Measurements from ENCODE around the gene GZMB.
A peak's percentile ranks its signal among the peaks of the same experiment; 100 is the strongest.

Gene GZMB

GRCh38 chr14:24607081-24607480, 26.9 kb downstream of the GZMB start:
- ATAC-seq, result no peak
- no peak for TF ChIP-seq ZNF70 (CRISPR knock-in tag; IDR thresholded peaks at IDR 0.05)
- no peak for TF ChIP-seq PPARA (CRISPR knock-in tag; IDR thresholded peaks at IDR 0.05; ENCODE audit: borderline replicate concordance)
- no peak for TF ChIP-seq TSHZ2 (CRISPR knock-in tag; IDR thresholded peaks at IDR 0.05)
- TF ChIP-seq OSR1 (CRISPR knock-in tag; IDR thresholded peaks at IDR 0.05), result no peak
- no peak for TF ChIP-seq GLIS3 (CRISPR knock-in tag; IDR thresholded peaks at IDR 0.05)
- TF ChIP-seq ZNF8 (CRISPR knock-in tag; IDR thresholded peaks at IDR 0.05), result no peak

- no peak for ATAC-seq
- TF ChIP-seq OSR1 (CRISPR knock-in tag; IDR thresholded peaks at IDR 0.05) (no peak), CSDC2 (CRISPR knock-in tag; IDR thresholded peaks at IDR 0.05) (no peak), CREB5 (CRISPR knock-in tag; IDR thresholded peaks at IDR 0.05; ENCODE audit: low read depth) (no peak), PATZ1 (CRISPR knock-in tag; IDR thresholded peaks at IDR 0.05; ENCODE audit: borderline replicate concordance) (no peak), ZNF565 (CRISPR knock-in tag; conservative IDR thresholded peaks at IDR 0.05; ENCODE audit: low read depth) (no peak), ZNF8 (CRISPR knock-in tag; IDR thresholded peaks at IDR 0.05) (no peak)
These were observed 27.7 kb downstream of the GZMB start for GRCh38 chr14:24606297-24606696.

- TF ChIP-seq TOX (CRISPR knock-in tag; IDR thresholded peaks at IDR 0.05; ENCODE audit: borderline replicate concordance) (no peak), POU6F1 (CRISPR knock-in tag; IDR thresholded peaks at IDR 0.05; ENCODE audit: borderline replicate concordance, low read depth) (no peak), CSDC2 (CRISPR knock-in tag; IDR thresholded peaks at IDR 0.05) (no peak), GLIS3 (CRISPR knock-in tag; IDR thresholded peaks at IDR 0.05) (no peak), ZNF565 (CRISPR knock-in tag; conservative IDR thresholded peaks at IDR 0.05; ENCODE audit: low read depth) (no peak), ZFP30 (CRISPR knock-in tag; IDR thresholded peaks at IDR 0.05) (no peak), ZNF70 (CRISPR knock-in tag; IDR thresholded peaks at IDR 0.05) (no peak), ARNTL (CRISPR knock-in tag; IDR thresholded peaks at IDR 0.05; ENCODE audit: borderline replicate concordance, low read depth) (no peak)
- peak; percentile 93 for ATAC-seq
These were observed 28.4 kb downstream of the GZMB start for GRCh38 chr14:24605435-24606190.

- no peak for ATAC-seq
- TF ChIP-seq ESRRG (CRISPR knock-in tag; IDR thresholded peaks at IDR 0.05) (no peak), GLIS3 (CRISPR knock-in tag; IDR thresholded peaks at IDR 0.05) (no peak), CSRNP3 (CRISPR knock-in tag; IDR thresholded peaks at IDR 0.05) (no peak), RARB (CRISPR knock-in tag; IDR thresholded peaks at IDR 0.05) (no peak), ZFP3 (CRISPR knock-in tag; IDR thresholded peaks at IDR 0.05) (no peak), TOX (CRISPR knock-in tag; IDR thresholded peaks at IDR 0.05; ENCODE audit: borderline replicate concordance) (no peak), BACH2 (CRISPR knock-in tag; IDR thresholded peaks at IDR 0.05; ENCODE audit: borderline replicate concordance) (no peak), POU6F1 (CRISPR knock-in tag; IDR thresholded peaks at IDR 0.05; ENCODE audit: borderline replicate concordance, low read depth) (no peak), ZFP30 (CRISPR knock-in tag; IDR thresholded peaks at IDR 0.05) (no peak), PPARA (CRISPR knock-in tag; IDR thresholded peaks at IDR 0.05; ENCODE audit: borderline replicate concordance) (no peak), SNAI2 (CRISPR knock-in tag; IDR thresholded peaks at IDR 0.05) (no peak), ZNF8 (CRISPR knock-in tag; IDR thresholded peaks at IDR 0.05) (no peak), CREB5 (CRISPR knock-in tag; IDR thresholded peaks at IDR 0.05; ENCODE audit: low read depth) (no peak), CSDC2 (CRISPR knock-in tag; IDR thresholded peaks at IDR 0.05) (no peak)
These were observed 36.6 kb downstream of the GZMB start for GRCh38 chr14:24597403-24597802.
